ENCODE data around the gene UBAP1. TPM values are rescaled to one million over a fixed set of nuclear protein-coding genes. Genes with fewer than 3 reads are reported as not detected.
A peak's percentile ranks its signal among the peaks of the same experiment; 100 is the strongest.
"Not testable (repeated sequence)": the region's sequence is repeated elsewhere in the genome, so short reads cannot be mapped to it uniquely, and the experiment has no call there.

The UBAP1 gene
- polyA plus RNA-seq, 1 donor = 39.4 TPM

DNA sequence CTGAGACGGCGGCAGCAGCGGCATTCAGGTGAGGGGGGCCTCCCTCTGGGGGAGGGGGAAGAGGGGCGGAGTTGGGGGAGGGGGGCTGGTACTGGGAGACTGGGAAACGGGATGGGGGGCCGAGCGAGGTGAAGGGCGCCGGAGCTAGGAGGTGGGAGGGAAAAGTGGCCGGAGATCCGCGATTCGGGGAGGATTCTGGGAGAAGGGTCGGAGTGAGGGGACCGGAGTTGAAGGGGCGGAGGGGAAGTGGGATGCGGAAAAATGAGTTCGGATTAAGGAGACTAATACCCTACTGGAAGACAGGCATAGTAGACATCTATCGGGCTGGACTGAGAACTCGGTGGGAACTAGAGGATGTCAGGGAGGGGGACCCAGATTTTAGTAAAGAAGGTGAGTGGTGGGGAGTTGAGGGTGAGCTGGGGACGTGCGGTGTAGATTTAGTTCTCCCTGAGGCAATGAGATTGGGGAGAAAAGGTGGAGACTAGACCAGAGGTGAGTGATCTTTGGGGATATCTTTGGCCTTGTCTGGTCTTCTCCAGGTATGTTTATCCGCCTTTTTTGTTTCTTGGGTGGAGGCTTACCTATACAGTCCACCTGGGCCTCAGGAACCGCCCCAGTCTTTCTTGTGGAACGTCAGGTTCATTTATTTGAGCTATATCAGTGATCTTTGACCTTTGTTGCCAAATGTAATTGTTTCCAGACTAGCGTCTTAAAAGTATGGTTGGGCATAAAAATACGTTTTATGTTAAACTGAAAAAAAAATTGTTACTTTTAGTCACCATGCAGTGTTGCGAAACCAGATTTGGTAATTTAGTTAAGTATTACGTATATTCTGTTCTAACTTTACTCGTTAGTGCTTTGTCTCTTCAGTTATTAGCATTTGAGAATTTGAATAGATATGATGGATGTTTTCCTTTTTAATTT is 632 bp downstream of the UBAP1 start:
- peak; percentile 8 for DNase-seq

DNA sequence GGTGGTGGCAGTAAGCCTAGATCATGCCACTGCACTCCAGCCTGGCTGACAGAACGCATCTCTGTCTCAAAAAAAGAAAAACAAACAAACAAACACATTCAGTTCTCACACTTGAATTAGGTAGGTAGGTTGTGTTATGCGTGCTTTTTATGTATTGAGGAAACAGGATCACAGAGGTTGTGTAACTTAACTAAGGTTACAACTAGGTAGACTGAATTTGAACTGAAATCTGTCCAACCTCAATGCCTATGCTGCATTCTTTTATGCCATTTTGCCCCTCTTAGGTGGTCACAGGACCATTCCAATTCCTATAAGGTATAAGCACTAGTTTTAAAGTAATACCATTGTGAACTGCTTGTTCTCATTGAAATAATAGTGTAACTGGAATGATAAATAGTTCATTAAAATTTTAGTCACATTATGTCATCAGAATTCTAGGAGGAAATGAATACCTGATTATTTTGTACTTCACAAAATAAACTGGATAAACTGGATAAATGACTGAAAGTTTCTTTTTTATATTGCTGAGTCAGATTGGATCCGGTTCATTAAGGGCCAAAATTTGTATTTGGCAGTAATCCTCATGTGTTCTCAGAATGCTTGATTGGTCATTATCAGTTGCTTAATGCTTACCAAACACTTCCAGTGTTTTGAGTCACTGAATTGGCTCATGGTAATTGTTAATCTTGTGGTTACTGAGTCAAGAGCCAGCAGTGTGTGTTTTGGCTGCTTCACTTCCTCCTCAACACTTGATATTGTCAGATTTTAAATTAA is 7.1 kb downstream of the UBAP1 start:
- no peak for DNase-seq

DNA sequence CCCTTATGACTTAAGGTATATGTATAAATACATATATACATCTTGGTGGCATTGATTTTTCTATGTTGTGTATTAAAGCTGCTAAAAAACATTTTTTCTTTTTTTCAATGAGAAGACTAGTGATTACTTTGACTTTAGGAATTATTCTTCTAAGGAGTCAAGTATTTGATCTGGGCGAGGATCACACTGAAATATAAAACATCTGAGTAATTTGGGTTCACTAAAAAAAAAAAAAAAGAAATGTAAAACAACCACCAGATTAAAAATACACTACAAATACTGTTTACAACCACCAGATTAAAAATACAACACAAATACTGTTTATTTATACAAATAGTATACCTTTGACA is 9.0 kb downstream of the UBAP1 start:
- DNase-seq = no peak

DNA sequence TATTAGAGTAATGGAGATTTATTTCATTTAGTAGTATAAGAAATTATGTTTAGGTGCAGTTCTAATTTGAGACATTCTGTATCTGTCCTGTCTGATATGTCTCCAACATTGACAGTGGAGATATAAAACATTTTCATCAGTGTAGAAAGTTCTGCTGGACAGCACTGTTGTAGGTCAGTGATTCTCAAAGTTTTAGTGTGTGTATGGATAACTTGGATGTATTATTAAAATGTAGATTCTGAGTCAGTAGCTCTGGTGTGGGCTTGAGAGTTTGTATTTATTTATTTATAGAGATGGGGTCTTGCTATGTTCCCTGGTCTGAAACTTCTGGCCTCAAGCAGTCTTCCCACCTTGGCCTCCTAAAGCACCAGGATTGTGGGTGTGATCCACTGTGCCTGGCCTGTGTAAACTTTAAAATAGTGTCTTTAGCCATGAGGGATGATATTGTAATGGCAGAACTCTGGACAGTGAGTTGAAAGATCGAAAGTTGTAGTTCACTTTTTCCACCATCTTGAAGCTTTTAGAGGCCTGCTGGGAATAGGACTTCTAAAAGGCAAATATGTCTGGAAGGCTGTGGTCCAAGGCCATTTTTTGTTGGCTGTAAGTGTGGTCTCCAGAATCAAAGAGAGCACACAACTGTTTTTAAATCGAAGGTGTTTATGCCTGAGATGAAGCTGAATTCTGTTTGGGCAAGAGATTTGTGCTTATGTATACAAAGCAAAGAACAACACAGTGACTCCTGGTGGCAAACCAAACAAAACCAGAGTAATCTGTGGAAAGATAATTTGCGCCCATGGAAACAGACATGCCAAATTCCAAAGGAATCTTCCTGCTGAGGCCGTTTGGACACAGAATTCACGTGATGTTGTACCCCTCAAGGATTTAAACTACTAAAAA is 12.4 kb downstream of the UBAP1 start:
- DNase-seq = peak; percentile 23

DNA sequence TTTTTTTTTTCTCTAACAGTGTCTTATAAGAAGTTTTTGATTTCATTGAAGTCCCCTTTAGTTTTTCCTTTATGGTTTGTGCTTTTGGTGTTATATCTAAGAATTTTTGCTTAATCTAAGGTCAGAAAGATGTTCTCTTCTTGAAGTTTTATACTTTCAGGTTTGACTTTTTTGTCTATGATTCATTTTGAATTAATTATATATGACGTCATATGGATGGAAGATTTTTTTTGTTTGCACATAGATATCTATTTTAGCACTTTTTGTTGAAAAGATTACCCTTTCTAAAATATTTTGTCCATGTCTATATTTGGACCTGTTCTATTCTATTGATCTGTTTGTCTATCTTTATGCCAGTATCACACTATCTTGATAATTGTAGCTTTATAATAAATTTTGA is 16.3 kb downstream of the UBAP1 start:
- DNase-seq = no peak

DNA sequence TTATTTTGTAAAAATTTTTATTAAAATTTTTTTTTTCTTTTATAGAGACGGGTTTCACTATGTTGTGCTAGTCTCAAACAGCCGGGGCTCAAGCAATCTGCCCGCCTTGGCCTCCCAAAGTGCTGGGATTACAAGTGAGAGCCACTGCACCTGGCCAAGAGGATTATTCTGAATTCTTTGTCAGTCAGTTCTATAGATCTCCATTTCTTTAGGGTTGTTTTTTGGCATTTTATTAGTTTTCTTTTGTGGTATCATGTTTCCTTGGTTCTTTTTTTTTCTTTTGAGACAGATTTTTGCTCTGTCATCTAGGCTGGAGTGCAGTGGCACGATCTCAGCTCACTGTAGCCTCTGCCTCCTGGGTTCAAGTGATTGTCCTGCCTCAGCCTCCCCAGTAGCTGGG is 18.4 kb downstream of the UBAP1 start:
- DNase-seq = not testable (repeated sequence)

DNA sequence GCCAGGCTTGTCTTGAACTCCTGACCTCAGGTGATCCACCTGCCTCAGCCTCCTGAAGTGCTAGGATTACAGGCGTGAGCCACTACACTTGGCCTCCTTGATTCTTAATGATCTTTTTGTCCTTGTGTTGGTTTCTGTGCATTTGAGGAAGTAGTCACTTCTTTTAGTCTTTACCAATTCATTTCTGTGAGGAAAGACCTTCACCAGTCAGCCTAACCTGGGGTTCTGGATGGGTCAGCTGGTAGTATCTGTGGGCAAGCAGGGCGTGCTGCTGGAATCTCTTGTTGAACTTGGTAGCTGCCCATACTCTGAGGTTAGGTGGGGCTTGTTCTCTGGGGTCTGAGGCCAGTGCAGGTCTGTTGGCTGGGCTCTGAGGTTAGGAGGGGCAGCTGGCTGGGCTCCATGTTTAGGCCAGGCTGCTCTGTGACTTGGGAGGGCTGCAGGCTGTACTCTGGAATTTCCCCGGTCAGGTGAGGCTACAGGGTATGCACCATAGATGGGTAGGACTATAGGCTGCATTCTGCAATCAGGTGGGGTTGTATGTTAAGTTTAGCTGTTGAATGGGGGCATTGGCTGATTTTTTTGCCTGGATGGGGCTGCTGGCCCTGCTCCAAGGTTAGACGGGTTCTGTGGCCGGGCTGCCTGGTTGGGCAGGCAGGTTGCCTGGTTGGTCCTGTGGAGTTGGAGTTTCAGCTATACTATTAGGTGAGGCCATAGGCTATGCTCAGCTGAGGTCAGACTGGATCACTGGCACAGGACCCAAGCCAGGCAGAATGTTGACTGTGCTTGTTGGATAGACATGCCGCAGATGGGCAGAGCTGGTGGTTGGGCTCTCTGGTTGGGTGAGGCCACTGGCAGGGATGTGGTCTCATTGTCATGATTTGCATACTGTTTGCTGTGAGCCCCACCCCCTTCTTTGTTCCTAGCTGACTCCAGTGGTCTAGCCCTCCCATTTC is 19.2 kb downstream of the UBAP1 start:
- no peak for DNase-seq

DNA sequence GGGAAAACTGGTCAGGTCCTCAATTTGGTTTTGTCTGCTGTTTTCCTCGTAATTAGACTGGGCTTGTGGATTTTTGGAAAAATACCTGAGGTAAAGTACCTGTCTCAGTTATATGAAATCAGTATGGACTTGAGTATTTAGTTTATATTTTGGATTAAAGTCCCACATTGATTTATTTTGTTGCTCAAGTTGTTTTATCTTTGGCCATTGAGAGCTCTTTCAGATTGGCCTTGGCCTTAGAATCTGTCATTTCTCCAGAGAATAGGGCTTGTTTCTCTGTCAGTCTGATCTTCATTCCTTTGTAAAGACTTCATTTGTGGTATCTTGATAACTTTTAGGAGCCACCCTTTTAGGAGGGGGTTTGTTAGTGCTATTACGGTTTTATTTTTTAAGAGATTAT is 21.2 kb downstream of the UBAP1 start:
- no peak for DNase-seq

DNA sequence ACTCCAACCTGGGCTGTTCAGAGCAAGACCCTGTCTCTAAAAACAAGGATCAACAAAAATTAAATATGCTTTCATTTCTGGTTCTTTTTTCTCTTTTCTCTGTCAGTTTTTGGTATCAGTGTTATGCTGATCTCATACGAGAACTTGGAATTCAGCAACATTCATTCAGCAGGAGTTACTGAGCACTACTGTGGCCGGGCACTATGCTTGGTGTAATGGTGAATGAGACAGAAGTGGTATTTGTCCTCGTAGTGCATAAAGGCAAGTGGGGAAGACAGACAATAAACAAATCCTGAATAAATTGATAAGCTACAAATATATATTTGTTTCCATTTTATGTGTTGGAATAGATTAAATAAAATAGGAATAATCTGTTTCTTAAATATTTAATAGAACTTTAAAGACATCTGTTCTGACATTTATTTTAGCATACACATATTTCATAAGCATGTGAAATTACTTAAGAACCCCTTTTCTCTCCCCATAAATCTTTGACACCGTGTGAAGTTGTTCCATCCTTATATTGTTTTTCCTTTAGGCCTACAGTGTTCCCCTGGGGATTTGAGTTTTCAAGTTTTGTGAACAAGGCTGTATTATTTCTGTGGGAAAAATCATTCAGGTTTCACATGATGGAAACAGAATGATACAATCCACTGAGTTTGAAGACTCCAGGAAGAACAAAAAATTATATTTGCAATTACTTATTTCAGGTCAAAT is 24.6 kb downstream of the UBAP1 start:
- DNase-seq = peak; percentile 45

DNA sequence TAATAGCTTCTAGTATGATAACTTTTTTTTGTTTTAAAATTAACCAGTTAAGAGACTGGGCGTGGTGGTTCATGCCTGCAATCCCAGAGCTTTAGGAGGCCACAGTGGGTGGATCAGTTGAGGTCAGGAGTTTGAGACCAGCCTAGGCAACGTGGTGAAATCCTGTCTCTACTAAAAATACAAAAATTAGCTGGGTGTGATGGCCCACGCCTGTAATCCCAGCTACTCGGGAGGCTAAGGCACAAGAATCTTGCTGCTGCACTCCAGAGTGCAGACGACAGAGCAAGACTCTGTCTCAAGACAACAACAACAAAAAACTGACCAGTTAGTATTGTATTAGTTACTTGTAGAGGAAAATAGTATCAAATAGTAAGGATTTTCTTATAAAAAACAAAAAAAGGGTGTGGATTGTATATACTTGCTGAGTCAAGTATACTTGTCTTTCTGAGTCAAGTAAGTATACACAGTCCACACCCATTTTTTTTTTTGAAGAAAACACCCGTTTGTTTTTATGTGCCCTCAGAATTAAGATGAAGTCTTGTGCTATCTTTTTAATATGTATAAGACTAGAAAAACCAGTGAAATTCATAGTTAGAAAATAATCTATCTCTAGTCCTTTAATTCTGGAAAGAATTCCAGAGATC is 25.3 kb downstream of the UBAP1 start:
- DNase-seq = no peak

DNA sequence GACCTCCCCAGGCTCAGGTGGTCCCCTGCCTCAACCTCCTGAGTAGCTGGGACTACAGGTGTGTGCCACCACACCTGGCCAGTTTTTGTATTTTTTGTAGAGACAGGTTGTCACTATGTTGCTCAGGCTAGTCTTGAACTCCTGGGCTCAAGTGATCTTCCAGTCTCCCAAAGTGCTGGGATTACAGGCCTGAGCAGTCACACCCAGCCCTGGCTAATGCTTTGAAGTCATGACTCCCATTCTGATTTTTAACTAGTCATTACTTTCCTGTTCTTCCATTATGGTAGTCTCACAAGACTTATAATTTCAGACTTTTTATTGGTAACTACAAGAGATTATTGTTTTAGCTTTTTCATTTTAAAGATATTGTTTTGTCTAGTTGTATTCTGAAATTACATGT is 26.3 kb downstream of the UBAP1 start:
- no peak for DNase-seq

DNA sequence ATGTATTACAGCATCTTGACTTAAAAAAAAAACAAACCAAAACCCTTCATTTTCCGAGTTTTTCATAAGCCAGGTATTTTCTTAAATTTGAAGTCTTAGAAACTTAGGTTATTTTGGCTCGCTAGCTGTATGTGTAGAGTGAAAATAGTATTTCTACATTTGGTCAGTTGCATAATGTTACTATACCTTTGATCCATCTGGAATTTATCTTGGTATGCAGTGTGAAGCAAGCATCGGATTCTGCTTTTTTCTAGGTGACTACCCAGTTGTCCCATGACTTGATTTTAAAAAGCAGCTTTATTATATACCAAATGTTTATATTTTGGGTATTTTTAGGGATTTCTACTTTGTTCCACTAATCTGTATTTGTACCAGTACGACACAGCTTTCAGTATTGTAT is 27.7 kb downstream of the UBAP1 start:
- no peak for DNase-seq

DNA sequence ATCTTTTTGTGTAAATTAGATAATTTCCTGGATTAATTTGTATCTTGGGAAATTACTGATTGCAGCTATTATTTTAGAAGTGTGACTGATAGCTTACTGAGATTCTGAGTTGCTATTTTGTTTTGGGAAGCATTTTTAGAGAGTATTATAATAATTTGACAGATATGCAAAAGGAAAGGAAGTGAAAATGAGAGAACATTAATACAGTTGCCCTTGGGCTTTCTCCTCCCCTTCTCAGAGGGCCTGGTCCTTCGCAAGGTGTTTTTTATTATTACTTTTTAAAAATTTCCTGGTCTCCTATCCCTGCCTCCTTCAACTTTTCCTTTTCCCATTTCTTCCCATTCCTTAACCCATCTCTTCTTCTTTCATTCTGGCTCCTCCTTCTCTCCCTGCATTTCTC is 32.6 kb downstream of the UBAP1 start:
- DNase-seq = no peak

DNA sequence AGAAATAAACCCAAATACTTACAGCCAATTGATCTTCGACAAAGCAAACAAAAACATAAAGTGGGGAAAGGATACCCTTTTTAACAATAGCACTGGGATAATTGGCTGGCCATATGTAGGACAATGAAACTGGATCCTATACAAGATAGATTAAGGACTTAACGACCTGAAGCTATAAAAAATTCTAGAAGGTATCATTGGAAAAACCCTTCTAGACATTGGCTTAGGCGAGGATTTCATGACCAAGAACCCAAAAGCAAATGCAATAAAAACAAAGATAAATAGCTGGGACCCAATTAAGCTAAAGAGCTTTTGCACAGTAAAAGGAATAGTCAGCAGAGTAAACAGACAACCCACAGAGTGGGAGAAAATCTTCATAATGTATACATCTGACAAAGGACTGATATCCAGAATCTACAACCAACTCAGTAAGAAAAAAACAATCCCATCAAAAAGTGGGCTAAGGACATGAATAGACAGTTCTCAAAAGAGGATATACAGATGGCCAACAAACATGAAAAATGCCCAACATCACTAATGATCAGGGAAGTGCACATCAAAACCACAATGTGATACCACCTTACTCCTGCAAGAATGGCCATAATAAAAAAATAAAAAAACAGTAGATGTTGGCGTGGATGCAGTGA is 35.6 kb downstream of the UBAP1 start:
- not testable (repeated sequence) for DNase-seq

DNA sequence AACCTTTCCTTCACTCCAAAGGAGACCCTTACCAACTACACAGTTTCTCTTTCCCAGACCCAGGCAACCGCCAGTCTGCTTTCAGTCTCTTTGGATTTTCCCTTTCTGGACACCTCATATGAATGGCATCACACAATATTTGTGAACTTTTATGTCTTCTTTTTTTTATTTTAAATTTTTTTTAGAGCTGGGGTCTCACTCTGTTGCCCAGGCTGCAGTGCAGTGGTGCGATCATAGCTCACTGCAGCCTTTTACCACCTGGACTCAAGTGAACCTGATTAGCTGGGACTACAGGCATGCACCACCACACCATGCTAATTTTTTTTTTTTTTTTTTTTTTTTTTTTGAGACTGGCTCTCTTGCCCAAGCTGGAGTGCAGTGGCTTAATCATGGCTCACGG is 37.5 kb downstream of the UBAP1 start:
- no peak for DNase-seq

DNA sequence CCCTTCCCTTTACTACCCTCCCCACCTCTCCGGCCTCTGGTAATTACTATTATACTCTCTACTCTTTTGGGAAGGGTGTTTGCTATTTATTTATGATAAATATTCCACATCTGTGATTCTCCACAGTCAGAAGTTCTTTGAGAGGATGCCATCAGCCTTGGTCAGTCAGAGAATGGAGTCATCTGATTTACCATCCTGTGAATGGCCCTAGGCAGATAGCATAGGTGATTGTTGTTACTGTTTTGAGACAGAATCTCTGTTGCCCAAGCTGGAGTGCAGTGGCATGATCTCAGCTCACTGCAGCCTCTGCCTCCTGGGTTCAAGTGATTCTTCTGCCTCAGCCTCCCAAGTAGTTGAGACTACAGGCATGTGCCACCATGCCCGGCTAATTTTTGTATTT is 38.2 kb downstream of the UBAP1 start:
- DNase-seq = not testable (repeated sequence)

DNA sequence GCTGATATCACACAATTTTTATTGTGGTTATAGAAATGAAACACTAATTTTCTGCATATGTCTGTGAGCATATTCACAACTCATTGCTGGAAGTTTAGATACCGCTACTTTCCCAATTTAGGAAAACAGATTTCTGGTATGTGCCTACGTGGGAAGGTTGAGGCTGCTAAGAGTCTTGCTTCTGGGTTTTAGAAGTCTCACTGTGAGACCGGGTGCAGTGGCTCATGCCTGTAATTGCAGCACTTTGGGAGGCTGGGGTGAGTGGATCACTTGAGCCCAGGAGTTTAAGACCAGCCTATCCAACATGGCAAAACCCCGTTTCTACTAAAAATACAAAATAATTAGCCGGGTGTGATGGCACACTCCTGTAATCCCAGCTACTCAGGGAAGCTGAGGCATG is 39.6 kb downstream of the UBAP1 start:
- DNase-seq = no peak

DNA sequence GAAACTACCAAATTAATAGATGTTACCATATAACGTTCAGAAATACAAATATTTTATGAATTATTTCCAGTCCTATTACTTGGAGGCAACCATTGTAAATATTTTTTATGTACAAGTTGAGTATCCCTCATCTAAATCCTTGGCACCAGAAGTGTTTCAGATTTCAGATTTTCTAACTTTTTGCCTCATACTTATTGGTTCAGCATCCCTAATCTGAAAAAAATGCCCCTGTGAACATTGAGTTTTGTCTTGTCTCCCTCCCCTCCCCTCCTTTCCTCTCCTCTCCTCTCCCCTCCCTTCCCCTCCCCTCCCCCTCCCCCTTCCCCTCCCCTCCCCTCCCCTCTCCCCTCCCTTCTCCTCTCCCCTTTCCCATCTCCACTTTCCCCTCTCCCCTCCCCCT is 40.6 kb downstream of the UBAP1 start:
- no peak for DNase-seq

DNA sequence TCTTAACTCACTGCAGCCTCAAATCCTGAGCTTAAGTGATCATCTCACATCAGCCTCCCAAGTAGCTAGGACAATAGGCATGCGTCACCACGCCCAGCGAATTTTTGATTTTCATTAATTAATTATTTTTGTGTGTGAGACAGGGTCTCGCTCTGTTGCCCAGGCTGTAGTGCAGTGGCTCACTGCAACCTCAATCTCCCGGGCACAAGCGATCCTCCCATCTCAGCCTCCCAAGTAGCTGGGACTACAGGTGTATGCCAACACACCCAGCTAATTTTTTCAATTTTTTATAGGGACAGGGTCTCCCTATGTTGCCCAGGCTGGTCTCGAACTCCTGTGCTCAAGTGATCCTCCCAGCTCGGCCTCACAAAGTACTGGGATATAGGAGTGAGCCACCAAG is 41.4 kb downstream of the UBAP1 start:
- no peak for DNase-seq

DNA sequence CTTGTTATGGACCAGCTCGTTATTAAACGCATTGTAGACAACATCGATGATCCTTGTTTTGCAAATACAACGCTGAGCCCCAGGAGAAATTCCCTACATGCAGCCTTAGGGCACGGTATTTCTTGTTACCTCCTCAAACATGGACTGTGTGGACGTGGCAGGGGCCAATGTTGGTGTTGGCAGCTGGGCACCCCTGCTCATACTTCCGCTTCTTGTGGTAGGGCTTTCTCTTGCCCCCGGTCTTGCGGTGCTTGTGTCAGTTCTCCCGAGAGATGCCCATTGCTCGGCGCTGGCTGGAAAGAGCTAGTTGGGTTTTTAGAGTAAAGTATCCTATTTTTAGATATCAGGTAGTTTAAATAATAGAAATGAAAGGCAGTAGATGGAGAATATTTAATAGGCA is 45.5 kb downstream of the UBAP1 start:
- no peak for DNase-seq

All from hindlimb muscle (tissue), 1 donor.